Measurements from ENCODE around the gene MALRD1.
"Not testable (repeated sequence)": the region's sequence is repeated elsewhere in the genome, so short reads cannot be mapped to it uniquely, and the experiment has no call there.

MALRD1 gene

GRCh38 chr10:19713800-19714525 is 665.4 kb downstream of the MALRD1 start:
- DNase-seq (ENCODE audit: low read depth), result no peak

DNA sequence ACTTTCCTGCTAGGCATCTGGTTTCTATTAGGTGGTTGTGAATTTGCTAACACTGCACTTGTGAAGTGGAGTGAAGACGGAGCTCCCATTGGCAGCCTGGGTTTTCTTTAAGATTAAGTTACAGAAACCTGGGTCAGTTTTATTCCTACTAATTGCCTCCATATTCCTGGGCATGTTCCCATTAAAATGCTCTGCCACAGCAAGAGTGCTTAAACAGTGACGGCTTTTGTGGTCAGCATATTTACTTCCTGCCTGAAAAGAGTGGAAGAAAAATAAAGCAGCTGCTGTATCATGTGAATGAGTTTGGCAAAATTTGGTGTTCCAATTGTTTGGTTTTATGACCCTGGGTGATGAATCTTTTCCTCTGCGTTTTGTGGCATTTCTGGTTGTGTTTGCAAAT is 670.7 kb downstream of the MALRD1 start:
- no peak for DNase-seq (ENCODE audit: low read depth)

- DNase-seq (ENCODE audit: low read depth), result no peak
Observed at GRCh38 chr10:19724287-19724686, 675.7 kb downstream of the MALRD1 start.

DNA sequence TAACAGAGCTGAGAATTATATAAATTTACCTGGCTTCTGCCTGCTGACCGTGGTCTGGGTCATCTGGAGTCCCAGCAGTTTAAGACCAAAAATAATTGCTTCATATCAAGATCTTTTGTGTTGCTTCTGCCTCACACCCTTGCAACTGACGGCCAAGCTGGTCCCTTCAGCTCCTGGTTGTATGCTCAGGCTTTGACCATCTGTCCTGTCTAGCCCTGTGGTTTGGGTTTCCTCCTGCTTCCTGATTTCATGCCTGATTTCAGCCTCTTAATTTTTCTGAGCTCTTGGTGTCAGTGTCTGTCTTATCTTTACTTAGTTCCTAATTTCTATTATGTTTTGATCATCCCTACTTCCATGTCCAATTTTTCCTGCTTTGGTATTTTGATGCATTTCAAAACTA is 679.8 kb downstream of the MALRD1 start:
- no peak for DNase-seq (ENCODE audit: low read depth)

GRCh38 chr10:19728964-19729363 is 680.4 kb downstream of the MALRD1 start:
- DNase-seq (ENCODE audit: low read depth), result no peak

DNA sequence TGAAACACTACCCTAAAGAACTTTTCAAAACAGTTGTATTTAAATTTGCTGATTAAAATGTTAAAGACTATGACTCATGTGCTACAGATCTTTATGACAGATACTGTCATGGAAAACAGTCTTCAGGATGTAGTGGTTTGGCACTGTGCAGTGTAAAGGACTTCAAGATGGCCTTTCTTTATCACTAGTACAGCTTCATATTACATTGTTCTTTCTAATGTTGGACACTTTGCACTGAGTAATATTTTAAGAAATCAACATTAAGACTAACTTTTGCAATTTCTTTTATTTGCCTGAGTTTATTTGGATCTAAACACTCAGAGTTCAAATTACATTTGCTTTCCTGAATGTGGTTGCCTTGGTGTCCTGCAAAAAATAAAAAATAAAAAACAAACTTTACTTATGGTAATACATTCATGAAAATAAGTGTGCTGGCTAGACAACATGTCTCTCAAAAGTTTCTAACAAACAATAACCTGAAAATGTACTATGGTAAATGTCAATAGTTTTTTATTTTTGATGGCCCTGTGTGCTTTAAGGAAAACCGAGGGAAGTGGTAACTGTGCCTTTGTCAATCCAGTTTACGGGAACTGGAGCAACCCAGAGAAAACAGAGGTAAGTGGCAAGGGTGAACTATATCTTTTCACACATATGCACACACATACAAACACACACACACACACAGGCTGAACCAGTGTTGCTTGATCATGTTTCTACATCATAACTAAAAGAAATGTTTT is 681.7 kb downstream of the MALRD1 start:
- DNase-seq (ENCODE audit: low read depth), result no peak

DNA sequence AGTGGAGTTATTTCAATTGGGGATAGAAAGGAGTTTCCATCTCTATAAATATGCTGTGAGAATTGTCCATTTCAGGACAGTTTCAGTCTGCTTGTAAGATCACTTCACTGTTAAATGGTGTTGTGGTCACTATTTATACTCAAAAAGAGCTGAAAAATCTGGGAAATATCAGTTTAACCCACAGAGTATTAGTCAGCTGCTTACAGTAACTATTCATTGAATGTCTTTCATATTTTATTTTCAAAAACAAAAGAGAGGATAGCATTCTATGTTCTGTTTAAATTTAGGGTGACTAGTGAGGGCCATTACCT is 682.3 kb downstream of the MALRD1 start:
- DNase-seq (ENCODE audit: low read depth), result no peak

- no peak for DNase-seq (ENCODE audit: low read depth)
Observed at GRCh38 chr10:19731560-19731959, 683.0 kb downstream of the MALRD1 start.

DNA sequence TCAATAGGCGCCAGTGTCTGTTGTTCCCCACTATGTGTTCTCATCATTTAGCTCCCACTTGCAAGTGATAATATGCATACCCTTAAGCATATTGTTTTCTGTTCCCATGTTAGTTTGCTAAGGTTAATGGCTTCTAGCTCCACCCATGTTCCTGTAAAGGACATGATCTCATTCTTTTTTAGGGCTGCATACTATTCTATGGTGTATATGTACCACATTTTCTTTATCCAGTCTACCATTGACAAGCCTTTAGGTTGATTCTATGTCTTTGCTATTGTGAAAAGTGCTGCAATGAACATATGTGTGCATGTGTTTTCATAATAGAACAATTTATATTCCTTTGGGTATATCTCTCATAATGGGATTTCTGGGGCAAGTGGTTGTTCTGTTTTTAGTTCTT is 689.8 kb downstream of the MALRD1 start:
- no peak for DNase-seq (ENCODE audit: low read depth)

- not testable (repeated sequence) for DNase-seq (ENCODE audit: low read depth)
Observed at GRCh38 chr10:19739232-19739631, 690.6 kb downstream of the MALRD1 start.

GRCh38 chr10:19742144-19742543 is 693.5 kb downstream of the MALRD1 start:
- not testable (repeated sequence) for DNase-seq (ENCODE audit: low read depth)

- DNase-seq (ENCODE audit: low read depth), result no peak
Observed at GRCh38 chr10:19745672-19746071, 697.1 kb downstream of the MALRD1 start.

DNA sequence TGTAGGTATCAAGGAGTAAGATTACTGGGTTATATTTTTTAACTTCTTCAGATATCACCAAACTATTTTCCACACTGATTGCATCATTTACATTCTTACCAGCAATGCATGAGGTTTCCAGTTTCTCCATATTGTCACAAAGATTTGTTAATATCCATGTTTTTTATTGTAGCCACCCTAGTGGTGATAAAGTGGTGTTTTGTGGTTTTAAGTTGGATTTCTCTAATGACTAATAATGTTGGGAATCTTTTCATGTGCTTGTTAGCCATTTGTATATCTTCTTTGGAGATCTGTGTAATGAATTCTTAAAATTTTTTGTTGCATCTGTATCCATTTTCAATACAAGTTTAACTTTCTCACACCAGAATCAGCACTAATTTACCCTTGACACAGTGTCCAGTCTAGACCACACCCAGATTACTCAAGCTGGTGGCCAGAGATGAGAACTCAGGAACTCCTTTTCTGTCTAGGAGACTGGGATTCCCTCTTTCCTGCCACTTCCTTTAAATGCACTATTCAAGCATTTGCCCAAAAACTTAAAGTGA is 700.7 kb downstream of the MALRD1 start:
- DNase-seq (ENCODE audit: low read depth), result no peak

DNA sequence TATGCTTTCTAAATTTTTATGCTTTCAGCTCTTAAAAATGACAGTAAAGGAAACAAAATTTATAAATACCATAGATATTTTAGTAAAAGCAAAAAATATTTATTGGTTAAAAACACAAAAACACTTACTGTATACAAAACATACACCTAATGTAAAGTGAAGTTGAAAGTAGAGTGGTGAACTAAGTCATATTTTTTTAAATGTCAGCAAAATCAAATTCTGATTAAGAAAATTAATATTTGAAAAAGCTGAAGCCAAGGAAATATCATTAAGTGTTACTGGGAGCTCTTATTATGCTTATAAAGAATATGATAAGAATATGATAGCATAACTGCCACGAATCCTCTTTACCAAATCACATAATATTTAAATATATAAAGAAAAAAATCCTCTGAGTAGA is 702.4 kb downstream of the MALRD1 start:
- no peak for DNase-seq (ENCODE audit: low read depth)

GRCh38 chr10:19756919-19757318 is 708.3 kb downstream of the MALRD1 start:
- DNase-seq (ENCODE audit: low read depth), result no peak

DNA sequence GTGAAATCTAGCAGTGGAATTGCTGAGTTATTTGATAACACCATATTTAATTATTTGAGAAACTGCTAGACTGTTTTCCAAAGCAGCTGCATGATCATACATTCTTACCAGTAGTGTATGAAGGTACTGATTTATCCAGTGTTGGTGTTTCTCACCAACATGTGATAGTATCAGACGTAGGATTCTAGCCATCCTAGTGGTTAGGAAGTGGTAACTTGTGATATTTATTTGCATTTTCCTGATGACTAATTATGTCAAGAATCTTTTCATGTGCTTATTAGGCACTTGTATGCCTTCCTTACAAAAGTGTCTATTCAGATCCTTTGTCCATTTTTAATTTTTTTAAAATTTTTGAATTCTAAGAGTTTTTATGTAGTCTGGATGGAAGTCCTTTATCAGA is 713.4 kb downstream of the MALRD1 start:
- no peak for DNase-seq (ENCODE audit: low read depth)

DNA sequence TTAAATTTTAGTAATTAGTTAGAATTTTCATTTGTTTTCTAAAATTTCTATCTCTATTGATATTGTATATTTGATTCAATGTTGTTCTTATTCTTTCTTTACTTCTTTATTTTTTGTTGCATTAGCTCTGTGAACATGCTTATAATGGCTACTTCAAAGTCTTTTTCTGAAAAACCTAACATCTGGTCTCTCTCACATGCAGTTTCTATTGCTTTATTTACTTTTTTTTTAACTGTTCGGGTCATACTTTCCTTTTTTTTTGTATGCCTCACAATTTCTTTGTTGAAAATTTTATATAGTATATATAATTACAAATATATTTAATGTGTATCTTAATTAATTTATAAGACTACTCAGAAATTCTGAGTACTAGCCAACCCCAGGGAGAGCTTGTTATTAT is 715.5 kb downstream of the MALRD1 start:
- no peak for DNase-seq (ENCODE audit: low read depth)

DNA sequence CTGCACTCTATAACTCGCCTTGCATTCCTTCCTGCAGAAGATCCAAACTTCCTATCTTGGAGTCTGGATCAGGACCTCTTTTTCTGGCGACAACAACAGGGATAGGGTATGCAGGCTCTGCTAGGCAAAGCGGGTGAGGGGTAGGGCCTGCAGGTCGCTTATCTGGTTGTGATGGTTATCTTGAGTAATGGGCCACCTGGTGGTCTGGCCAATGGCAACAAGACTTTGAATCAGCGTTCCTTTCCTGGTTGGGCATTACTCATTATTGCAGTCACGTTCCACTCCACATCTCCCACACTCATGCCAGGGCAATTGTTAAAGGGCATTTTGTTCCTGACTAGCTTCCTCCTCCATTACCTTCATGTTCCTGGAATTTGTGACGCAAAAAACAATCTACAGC is 719.3 kb downstream of the MALRD1 start:
- no peak for DNase-seq (ENCODE audit: low read depth)

GRCh38 chr10:19769826-19770225 is 721.2 kb downstream of the MALRD1 start:
- DNase-seq (ENCODE audit: low read depth), result not testable (repeated sequence)

GRCh38 chr10:19772972-19773371 is 724.4 kb downstream of the MALRD1 start:
- DNase-seq (ENCODE audit: low read depth), result no peak

GRCh38 chr10:19775296-19775695 is 726.7 kb downstream of the MALRD1 start:
- DNase-seq (ENCODE audit: low read depth), result no peak

- no peak for DNase-seq (ENCODE audit: low read depth)
Observed at GRCh38 chr10:19777806-19778205, 729.2 kb downstream of the MALRD1 start.

DNA sequence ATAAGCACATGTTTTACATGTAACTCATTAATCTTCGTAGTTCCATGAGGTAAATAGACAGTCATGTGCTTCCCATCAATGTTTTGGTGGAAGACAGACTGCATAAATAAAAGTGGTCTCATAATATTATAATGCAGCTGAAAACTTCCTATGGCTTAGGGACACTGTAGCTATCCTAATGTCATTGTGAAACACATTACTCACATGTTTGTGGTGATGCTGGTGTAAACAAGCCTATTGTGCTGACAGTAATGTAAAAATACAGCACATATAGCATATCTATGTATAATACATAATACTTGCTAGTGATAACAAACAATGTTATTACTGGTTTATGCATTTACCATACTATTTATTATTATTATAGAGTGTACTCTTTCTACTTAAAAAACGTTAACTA is 730.4 kb downstream of the MALRD1 start:
- no peak for DNase-seq (ENCODE audit: low read depth)
